GM12801 (cell line): Measurements from ENCODE around the gene CEP295NL.

ENCODE experiments used
- TF ChIP-seq, protein P1 (sequence below): IDR thresholded peaks from one replicate; pipeline ENCODE4 v1.5.1; 2011; ENCODE audit warnings: control low read depth; ENCODE audit not compliant: insufficient read length; ENCODE audit errors: extremely low read depth

CEP295NL gene, protein sequence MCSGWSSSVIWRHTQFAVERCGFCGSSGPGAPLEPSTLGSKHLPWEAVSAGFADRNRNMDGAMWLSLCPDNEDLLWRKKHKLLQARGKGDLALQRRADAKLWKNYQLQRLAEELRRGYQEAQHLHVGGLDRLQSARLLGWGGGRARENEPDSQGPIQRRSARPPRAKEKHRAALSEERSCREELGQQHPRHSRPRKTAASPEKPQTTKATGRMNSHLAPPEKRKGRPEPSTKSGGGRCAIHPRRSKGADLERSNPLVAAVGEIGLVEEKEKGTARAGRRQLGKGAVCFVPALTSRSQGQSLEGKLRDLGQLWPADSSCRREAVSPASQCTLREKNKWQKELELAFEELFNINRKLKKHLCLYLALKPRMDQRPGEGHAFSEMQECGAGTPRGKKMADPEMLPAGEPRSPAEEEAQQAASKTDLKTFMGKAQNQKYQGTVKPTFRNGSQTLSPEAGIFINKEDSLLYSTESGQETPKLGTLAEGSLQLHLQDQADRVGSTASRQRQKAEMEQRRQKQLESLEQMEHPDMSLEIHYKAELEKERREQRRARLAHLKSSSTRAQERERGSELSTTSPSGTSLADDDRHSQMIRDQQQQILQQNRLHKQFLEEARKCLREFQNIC

DNA sequence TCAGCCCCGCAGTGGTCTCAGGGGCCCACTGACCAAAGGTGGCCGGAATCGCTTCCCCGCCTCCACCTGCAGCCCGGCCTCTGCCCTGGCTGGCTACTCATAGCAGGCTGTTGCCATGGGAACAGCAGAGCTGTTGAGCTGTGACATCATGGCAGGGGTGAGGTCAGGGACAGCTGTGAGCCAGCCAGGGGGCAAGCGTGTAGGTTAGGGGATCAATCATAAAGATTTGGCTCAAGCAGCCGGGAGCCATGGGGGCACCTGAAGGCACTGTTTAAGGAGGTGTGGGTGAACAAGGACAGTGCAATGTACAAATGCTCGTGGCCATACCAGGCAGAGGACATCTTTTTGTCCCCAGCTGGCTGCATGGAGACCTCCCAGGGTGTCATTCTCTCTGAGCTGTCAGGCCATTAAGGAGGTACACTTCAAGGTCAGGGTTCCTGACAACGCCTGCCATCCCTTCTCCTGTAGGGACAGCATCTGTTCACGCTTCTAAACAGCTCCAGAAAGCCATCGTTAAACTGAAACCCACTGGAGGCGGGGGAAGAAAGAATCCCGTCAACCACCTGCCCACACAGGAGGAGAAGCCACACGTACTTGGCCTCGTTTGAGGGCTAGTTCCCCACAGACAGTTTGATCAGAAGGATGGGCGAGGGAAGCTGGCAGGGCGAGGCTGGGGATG is at the start of gene CEP295NL:
Gene CEP295NL (minus strand): TSS at position 101 of the 679 bp plus-strand sequence. CDS start 1,373 bp downstream, outside the sequence.
- TF ChIP-seq, protein P1, sequence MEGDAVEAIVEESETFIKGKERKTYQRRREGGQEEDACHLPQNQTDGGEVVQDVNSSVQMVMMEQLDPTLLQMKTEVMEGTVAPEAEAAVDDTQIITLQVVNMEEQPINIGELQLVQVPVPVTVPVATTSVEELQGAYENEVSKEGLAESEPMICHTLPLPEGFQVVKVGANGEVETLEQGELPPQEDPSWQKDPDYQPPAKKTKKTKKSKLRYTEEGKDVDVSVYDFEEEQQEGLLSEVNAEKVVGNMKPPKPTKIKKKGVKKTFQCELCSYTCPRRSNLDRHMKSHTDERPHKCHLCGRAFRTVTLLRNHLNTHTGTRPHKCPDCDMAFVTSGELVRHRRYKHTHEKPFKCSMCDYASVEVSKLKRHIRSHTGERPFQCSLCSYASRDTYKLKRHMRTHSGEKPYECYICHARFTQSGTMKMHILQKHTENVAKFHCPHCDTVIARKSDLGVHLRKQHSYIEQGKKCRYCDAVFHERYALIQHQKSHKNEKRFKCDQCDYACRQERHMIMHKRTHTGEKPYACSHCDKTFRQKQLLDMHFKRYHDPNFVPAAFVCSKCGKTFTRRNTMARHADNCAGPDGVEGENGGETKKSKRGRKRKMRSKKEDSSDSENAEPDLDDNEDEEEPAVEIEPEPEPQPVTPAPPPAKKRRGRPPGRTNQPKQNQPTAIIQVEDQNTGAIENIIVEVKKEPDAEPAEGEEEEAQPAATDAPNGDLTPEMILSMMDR = no peak

DNA sequence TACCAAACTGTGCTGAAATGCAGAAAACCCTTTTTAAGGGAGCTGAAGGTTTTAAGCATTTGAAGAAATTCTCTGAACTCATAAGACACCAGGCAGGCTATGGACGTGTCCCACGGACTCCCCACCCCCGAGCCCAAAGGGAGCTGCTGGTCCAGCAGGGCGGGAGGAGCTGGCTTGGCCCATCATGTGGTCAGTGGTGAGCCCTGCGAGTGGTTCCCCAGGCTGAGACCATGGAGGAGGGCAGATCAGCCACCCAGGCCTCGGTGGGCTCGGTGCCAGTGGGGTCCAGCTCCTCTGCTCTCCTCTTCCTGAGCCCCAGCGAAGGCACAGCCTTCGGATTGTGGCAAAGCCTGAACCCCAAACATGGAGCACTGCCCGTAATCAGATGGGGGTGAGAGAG is 49.7 kb upstream of the CEP295NL start:
- TF ChIP-seq, protein P1 = no peak

DNA sequence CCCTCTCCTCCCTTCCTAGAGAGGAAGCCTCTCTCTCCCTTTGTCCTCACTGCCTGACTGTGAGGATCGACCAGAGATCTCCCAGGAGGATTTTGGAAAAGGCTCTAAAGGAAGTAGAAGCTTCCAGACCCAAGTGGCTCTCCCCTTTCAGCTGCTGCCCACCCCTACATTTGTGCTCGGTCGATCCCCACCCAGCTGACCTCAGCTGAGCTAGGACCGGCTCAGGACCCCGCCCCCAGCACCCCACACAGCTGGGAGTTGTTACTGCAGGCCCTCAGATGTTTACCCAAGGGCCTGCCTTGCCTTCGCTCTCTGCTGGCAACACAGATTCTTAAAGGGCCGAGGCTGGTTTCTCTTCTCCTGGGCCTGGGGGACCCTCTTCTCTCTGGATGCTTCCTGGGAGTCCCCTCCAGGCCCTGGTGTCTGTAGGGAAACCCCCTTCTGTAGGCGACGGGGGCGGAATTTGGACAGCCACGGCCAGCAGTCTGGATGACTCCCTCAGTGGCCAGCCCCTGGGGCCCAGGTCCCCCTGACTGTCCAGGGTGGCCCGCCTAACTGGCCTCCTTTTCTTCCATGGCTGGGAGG is 49.1 kb upstream of the CEP295NL start:
- TF ChIP-seq, protein P1 = no peak

DNA sequence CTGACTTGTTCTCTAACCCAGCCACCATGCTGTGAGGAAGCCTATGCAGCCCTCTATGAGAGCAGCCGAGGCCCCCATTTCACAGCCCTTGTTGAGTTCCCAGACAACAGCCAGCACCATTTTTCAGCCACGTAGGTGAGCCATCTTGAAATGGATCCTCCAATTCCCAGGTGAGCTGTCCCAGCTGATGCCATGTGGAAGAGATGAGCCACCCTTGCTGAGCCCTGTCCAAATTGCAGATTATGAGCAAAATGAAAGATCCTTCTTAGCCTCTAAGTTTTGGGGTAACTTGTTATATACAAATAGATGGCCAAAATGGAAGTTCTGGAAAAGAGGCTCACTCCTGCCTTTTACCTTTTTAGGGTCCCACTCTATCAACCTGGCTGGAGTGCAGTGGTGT is 47.9 kb upstream of the CEP295NL start:
- TF ChIP-seq, protein P1 = no peak

DNA sequence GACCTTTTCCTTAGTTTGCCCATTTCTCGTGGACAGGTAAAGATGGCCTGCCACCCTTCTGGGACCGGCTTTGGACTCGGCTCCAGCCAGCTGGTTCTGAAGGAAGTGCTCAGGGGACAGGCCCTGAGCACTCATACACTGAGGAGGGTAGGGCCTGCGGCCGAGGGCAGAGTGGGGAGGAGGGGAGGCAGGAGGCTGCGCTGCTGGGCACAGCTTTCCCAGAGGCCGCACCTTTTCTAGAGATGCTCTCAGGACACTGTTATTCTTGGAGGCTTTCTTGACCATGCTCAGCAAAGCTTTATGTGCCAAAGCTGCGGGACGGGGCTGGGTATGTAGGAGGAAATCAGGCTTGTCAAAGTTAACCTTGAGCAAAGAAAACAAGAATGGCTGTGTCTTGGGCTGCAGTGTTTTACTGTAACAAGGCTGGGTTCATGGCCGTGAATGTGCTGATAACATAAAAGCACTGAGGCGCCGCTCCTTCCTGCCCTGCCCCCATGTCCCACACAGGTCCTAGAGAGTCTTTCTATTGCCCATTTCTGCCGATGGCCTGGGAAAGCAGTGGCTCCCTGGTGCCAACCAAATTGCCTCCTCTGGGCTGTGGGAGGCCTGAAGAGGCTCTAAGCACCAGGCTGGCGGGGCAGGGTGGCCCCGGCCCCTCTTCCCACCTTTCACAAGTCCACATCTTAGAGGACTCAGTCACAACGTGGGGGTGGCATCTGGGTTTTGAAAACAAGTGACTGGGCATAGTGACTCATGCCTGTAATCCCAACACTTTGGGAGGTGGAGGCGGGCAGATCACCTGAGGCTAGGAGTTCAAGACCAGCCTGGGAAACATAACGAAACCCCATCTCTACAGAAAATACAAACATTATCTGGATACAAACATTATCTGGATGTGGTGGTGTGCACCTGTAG is 44.5 kb upstream of the CEP295NL start:
- TF ChIP-seq, protein P1 = no peak

DNA sequence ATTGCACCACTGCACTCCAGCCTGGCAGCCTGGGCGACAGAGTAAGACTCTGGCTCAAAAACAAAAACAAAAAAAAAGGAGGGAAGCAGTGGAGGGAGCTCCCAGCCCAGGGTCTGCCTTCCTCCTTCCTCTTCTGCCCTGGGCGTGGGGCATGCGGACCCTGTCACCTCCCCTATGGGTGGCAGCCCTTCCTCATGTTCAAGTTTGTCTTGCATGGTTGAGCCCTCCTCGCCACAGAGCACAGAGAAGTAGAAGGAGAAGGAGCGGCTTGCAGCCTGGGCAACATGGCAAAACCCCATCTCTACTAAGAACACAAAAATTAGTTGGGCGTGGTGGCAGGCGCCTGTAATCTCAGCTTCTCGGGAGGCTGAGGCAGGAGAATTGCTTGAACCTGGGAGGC is 43.6 kb upstream of the CEP295NL start:
- TF ChIP-seq, protein P1 = no peak
